CD4-positive, alpha-beta memory T cell (primary cell): ENCODE data around the gene CCSER2. TPM values are rescaled to one million over a fixed set of nuclear protein-coding genes. Genes with fewer than 3 reads are reported as not detected.
"Not testable (repeated sequence)": the region's sequence is repeated elsewhere in the genome, so short reads cannot be mapped to it uniquely, and the experiment has no call there.

Experiments used
- CTCF ChIA-PET: fragments of 350-600 bp; sonication (Branson Sonifier 250); formaldehyde crosslinking; loops from one replicate; lab custom pipeline; 2021; ENCODE audit warnings: inconsistent platforms; ENCODE audit not compliant: partially characterized antibody; lab: Charles Lee
- POLR2A ChIA-PET: fragments of 350-600 bp; sonication (Branson Sonifier 250); formaldehyde crosslinking; loops from one replicate; lab custom pipeline; 2021; ENCODE audit not compliant: partially characterized antibody; lab: Charles Lee
- DNase-seq, 5 donors: peaks; one replicate each; pipeline versions ENCODE4 v3.0.0 to v3.0.0-alpha.2; 2020 to 2022; ENCODE audit warnings: mixed read lengths in 1 of 5
- H3K27ac ChIP-seq: one replicate; pipeline ENCODE4 v1.7.0; 2013; ENCODE audit warnings: low read depth, low read length
- H3K27me3 ChIP-seq: 2 replicates; pipeline ENCODE4 v1.7.0; 2013; ENCODE audit warnings: mild to moderate bottlenecking, low read length, moderate library complexity; ENCODE audit not compliant: insufficient read depth
- H3K36me3 ChIP-seq: 2 replicates; pipeline ENCODE4 v1.7.0; 2013; ENCODE audit warnings: mild to moderate bottlenecking, low read length, moderate library complexity; ENCODE audit not compliant: insufficient read depth
- H3K4me1 ChIP-seq: 2 replicates; pipeline ENCODE4 v1.7.0; 2013; ENCODE audit warnings: mild to moderate bottlenecking, low read length, moderate library complexity; ENCODE audit not compliant: insufficient read depth
- H3K4me3 ChIP-seq, 2 donors: one replicate each; pipeline ENCODE4 v1.7.0; 2013; ENCODE audit warnings: low read length in 2 of 2, mild to moderate bottlenecking in 1 of 2
- H3K9me3 ChIP-seq, 2 donors: one replicate each; pipeline ENCODE4 v1.7.0; 2013; ENCODE audit warnings: low read length in 2 of 2, control low read depth in 1 of 2; ENCODE audit not compliant: control insufficient read depth in 1 of 2
- H3K27ac Mint-ChIP-seq, 7 donors: one replicate each; pipeline ENCODE4 v1.8.0; 2020 to 2021; ENCODE audit warnings: mixed read lengths in 7 of 7, mild to moderate bottlenecking in 6 of 7, inconsistent platforms in 3 of 7, moderate library complexity in 3 of 7
- H3K27me3 Mint-ChIP-seq, 2 donors: one replicate each; pipeline ENCODE4 v1.8.0; 2020 to 2021; ENCODE audit warnings: mixed read lengths in 2 of 2
- H3K36me3 Mint-ChIP-seq, 2 donors: one replicate each; pipeline ENCODE4 v1.8.0; 2020 to 2021; ENCODE audit warnings: mixed read lengths in 2 of 2, inconsistent platforms in 1 of 2, mild to moderate bottlenecking in 1 of 2
- H3K4me1 Mint-ChIP-seq, 4 donors: one replicate each; pipeline ENCODE4 v1.8.0; 2020 to 2021; ENCODE audit warnings: mixed read lengths in 4 of 4, mild to moderate bottlenecking in 1 of 4
- H3K4me3 Mint-ChIP-seq, 8 donors: one replicate each; pipeline ENCODE4 v1.8.0; 2020 to 2021; ENCODE audit warnings: mixed read lengths in 8 of 8, mild to moderate bottlenecking in 7 of 8, moderate library complexity in 6 of 8, inconsistent platforms in 3 of 8
- H3K9me3 Mint-ChIP-seq, 8 donors: one replicate each; pipeline ENCODE4 v1.8.0; 2020 to 2021; ENCODE audit warnings: mixed read lengths in 8 of 8, mild to moderate bottlenecking in 5 of 8, inconsistent platforms in 3 of 8, moderate library complexity in 1 of 8
- intact Hi-C: fragments of 100-400 bp; cut with micrococcal nuclease; formaldehyde crosslinking; loops from one replicate; pipeline ENCODE4 v1.15.1; 2023
- polyA plus RNA-seq, 2 donors: library from polyadenylated mRNA; unstranded; fragments of 300-500 nt; fragmentation: Illumina TruSeq; gene quantifications; one replicate each; pipeline ENCODE4 v1.2.3, GENCODE V29; 2021
- total RNA-seq, 2 experiments: library from RNA; stranded (reverse); gene quantifications; one replicate each; pipeline ENCODE4 v1.2.3, GENCODE V29; 2021

Gene CCSER2
- total and polyA plus RNA-seq, 4 experiments from 2014 or later: 89.8 to 151 (median 119) TPM

GRCh38 chr10:84312816-84313215 lies 15.6 kb upstream of the CCSER2 start:
- Histone ChIP-seq H3K4me3 (no peak overlapping the region), H3K27me3 (no peaks in the 10 kb centered on the region), H3K27ac (no peak overlapping the region), H3K36me3 (no peaks in the 10 kb centered on the region), H3K4me1 (peaks cover 20% of the 10 kb centered on the region), H3K9me3 (no peaks in the 10 kb centered on the region)
- CTCF ChIA-PET: interaction anchor here (1.0 to 1.4 kb wide), 2 partner anchors 13 to 45 kb away, joined by 3 read pairs; no protein-coding TSS in a partner anchor
- no peaks in the 10 kb centered on the region for H3K9me3 Mint-ChIP-seq
- H3K4me1 Mint-ChIP-seq: peaks cover 11 to 17% (median 12%) of the 10 kb centered on the region in 4 donors
- no peaks in the 10 kb centered on the region for H3K27me3 Mint-ChIP-seq
- H3K4me3 Mint-ChIP-seq: no peak overlapping the region
- intact Hi-C loops: no loop called here
- no peak for DNase-seq
- H3K27ac Mint-ChIP-seq: no peak overlapping the region
- POLR2A ChIA-PET: interaction anchor here (1.0 kb wide), 1 partner anchor 22 kb away, joined by 3 read pairs; no protein-coding TSS in a partner anchor
- H3K36me3 Mint-ChIP-seq: no peaks in the 10 kb centered on the region

GRCh38 chr10:84314275-84314674 lies 14.1 kb upstream of the CCSER2 start:
- no peak for DNase-seq
- H3K4me3 Mint-ChIP-seq: no peak overlapping the region
- CTCF ChIA-PET: no interaction called here
- H3K27me3 Mint-ChIP-seq: no peaks in the 10 kb centered on the region
- Histone ChIP-seq H3K4me1 (peaks cover 5% of the 10 kb centered on the region), H3K9me3 (no peaks in the 10 kb centered on the region), H3K4me3 (no peak overlapping the region), H3K27me3 (no peaks in the 10 kb centered on the region), H3K27ac (no peak overlapping the region), H3K36me3 (no peaks in the 10 kb centered on the region)
- intact Hi-C loops: no loop called here
- no peaks in the 10 kb centered on the region for H3K36me3 Mint-ChIP-seq
- POLR2A ChIA-PET: no interaction called here
- H3K4me1 Mint-ChIP-seq: peaks cover 0 to 4% (median 2%) of the 10 kb centered on the region in 4 donors
- H3K9me3 Mint-ChIP-seq: no peaks in the 10 kb centered on the region
- H3K27ac Mint-ChIP-seq: no peak overlapping the region

- POLR2A ChIA-PET: no interaction called here
- CTCF ChIA-PET: interaction anchor here (1.2 kb wide), 1 partner anchor 11 kb away, joined by 4 read pairs; the partner anchor contains the start of gene CCSER2
- no peaks in the 10 kb centered on the region for H3K36me3 Mint-ChIP-seq
Measured at GRCh38 chr10:84317174-84317573, 11.2 kb upstream of the CCSER2 start.

GRCh38 chr10:84321902-84322301 lies 6.5 kb upstream of the CCSER2 start:
- no peak overlapping the region for H3K27ac ChIP-seq
- Mint-ChIP-seq H3K9me3 (no peaks in the 10 kb centered on the region), H3K27ac (no peak overlapping the region), H3K4me1 (no peaks in the 10 kb centered on the region), H3K4me3 (no peak overlapping the region), H3K27me3 (no peaks in the 10 kb centered on the region), H3K36me3 (no peaks in the 10 kb centered on the region)
- POLR2A ChIA-PET: no interaction called here
- H3K36me3 ChIP-seq: no peaks in the 10 kb centered on the region
- no peaks in the 10 kb centered on the region for H3K9me3 ChIP-seq
- H3K27me3 ChIP-seq: no peaks in the 10 kb centered on the region
- intact Hi-C loops: no loop called here
- no peak for DNase-seq
- H3K4me3 ChIP-seq: no peak overlapping the region
- H3K4me1 ChIP-seq: no peaks in the 10 kb centered on the region
- CTCF ChIA-PET: no interaction called here

More at GRCh38 chr10:84317174-84317573, 11.2 kb upstream of the CCSER2 start:
- DNase-seq: no peak
- no peaks in the 10 kb centered on the region for H3K4me1 Mint-ChIP-seq
- no peak overlapping the region for H3K4me3 Mint-ChIP-seq
- Histone ChIP-seq H3K4me1 (no peaks in the 10 kb centered on the region), H3K4me3 (no peak overlapping the region), H3K27ac (no peak overlapping the region), H3K27me3 (no peaks in the 10 kb centered on the region), H3K9me3 (no peaks in the 10 kb centered on the region), H3K36me3 (no peaks in the 10 kb centered on the region)
- no peaks in the 10 kb centered on the region for H3K27me3 Mint-ChIP-seq
- intact Hi-C loops: no loop called here
- no peak overlapping the region for H3K27ac Mint-ChIP-seq
- no peaks in the 10 kb centered on the region for H3K9me3 Mint-ChIP-seq

- H3K4me3 Mint-ChIP-seq, H3K27ac Mint-ChIP-seq, H3K27me3 Mint-ChIP-seq, H3K9me3 Mint-ChIP-seq, H3K36me3 Mint-ChIP-seq, H3K4me3 ChIP-seq, DNase-seq, H3K4me1 ChIP-seq, H3K36me3 ChIP-seq, H3K9me3 ChIP-seq, H3K27ac ChIP-seq, intact Hi-C loops, H3K27me3 ChIP-seq, POLR2A ChIA-PET: not testable (repeated sequence)
- H3K4me1 Mint-ChIP-seq: peaks cover 2 to 10% (median 4%) of the 10 kb centered on the region in 4 donors
- CTCF ChIA-PET: interaction anchor here (1.5 kb wide), 1 partner anchor 214 kb away, joined by 3 read pairs; no protein-coding TSS in a partner anchor
Measured at GRCh38 chr10:84323566-84323965, 4.8 kb upstream of the CCSER2 start.

GRCh38 chr10:84326995-84327394 lies 1.4 kb upstream of the CCSER2 start:
- H3K9me3 Mint-ChIP-seq, H3K27me3 Mint-ChIP-seq, POLR2A ChIA-PET, H3K4me3 ChIP-seq, H3K36me3 ChIP-seq, H3K27ac ChIP-seq, H3K27me3 ChIP-seq, H3K9me3 ChIP-seq, CTCF ChIA-PET, DNase-seq, intact Hi-C loops: not testable (repeated sequence)
- Mint-ChIP-seq H3K4me1 (peaks cover 19 to 42% (median 28%) of the 10 kb centered on the region in 4 donors), H3K27ac (peak overlapping the region in 3 of 7 donors; percentile 29 to 99 (median 48)), H3K4me3 (peak overlapping the region in 1 of 8 donors; percentile 55), H3K36me3 (peaks cover 0 to 18% of the 10 kb centered on the region in 2 donors)
- H3K4me1 ChIP-seq: peaks cover 27% of the 10 kb centered on the region

- H3K9me3 Mint-ChIP-seq: no peaks in the 10 kb centered on the region
- H3K36me3 Mint-ChIP-seq: peaks cover 0 to 18% of the 10 kb centered on the region in 2 donors
- Histone ChIP-seq H3K36me3 (no peaks in the 10 kb centered on the region), H3K9me3 (no peaks in the 10 kb centered on the region), H3K27ac (peak overlapping the region; percentile 98), H3K4me1 (peaks cover 45% of the 10 kb centered on the region), H3K4me3 (peak overlapping the region; percentile 61 to 64), H3K27me3 (no peaks in the 10 kb centered on the region)
- CTCF ChIA-PET: interaction anchor here (1.0 to 1.8 kb wide), 3 partner anchors 23 to 208 kb away, joined by 3 to 7 read pairs (median 6); no protein-coding TSS in a partner anchor
- peaks cover 0 to 2% of the 10 kb centered on the region in 2 donors for H3K27me3 Mint-ChIP-seq
- H3K27ac Mint-ChIP-seq: peak overlapping the region; percentile 97 to 100 (median 99)
- peak in 1 of 5 donors; percentile 82 for DNase-seq
- H3K4me1 Mint-ChIP-seq: peaks cover 29 to 53% (median 32%) of the 10 kb centered on the region in 4 donors
- POLR2A ChIA-PET: interaction anchor here (0.8 to 2.7 kb wide), 5 partner anchors 7 to 190 kb away, joined by 3 to 14 read pairs (median 7); partner anchors contain the start of gene GHITM
- intact Hi-C loops: loop anchor here (1.0 to 2.0 kb wide), 2 partner anchors 46 to 190 kb away; partner anchors contain the start of gene GHITM
- peak overlapping the region; percentile 90 to 97 (median 96) for H3K4me3 Mint-ChIP-seq
Measured at GRCh38 chr10:84329196-84329611, 815 bp downstream of the CCSER2 start.
